ENCODE measurements around the gene BTBD6. TPM values are rescaled to one million over a fixed set of nuclear protein-coding genes. Genes with fewer than 3 reads are reported as not detected.

The BTBD6 gene
- total and polyA plus RNA-seq, 10 donors, result 19.1 to 31.4 (median 25.5) TPM

- no peaks in the 10 kb centered on the region for H3K9me3 ChIP-seq
- intact Hi-C loops (cut with DNase I; ENCODE audit: low total_unique reads), result no loop called here
- H3K4me1 ChIP-seq, result peaks cover 16 to 44% (median 29%) of the 10 kb centered on the region in 6 donors
- no peaks in the 10 kb centered on the region for H3K27me3 ChIP-seq (replicated peaks in 1 of 7)
- H3K4me3 ChIP-seq, result peak overlapping the region; percentile 55 to 96 (median 80)
- peak overlapping the region; percentile 90 to 99 (median 95) for H3K27ac ChIP-seq
- no peak for DNase-seq
- H3K36me3 ChIP-seq, result no peaks in the 10 kb centered on the region
- TF ChIP-seq POLR2AphosphoS5 (IDR thresholded peaks at IDR 0.05) (no peak), CTCF (IDR thresholded peaks at IDR 0.05 in 8 of 11, conservative IDR thresholded peaks at IDR 0.05 in 3 of 11) (no peak), POLR2A (IDR thresholded peaks at IDR 0.05) (no peak)
- WGBS, 5 donors, result 5 to 17% (median 8%) methylated on average over 17 to 54 of the region's 54 CpGs
Observed at GRCh38 chr14:105299654-105300541, 51.6 kb downstream of the BTBD6 start.

Other genes starting within 250 kb of the BTBD6 start
- gene CDCA4, start 227.4 kb upstream of the BTBD6 start, total RNA-seq, result 10 to 100 TPM in 2 of 7 donors, 1 to 10 TPM in 5; 6.5 to 15.1 (median 8.7) TPM
- 10 to 100 TPM in 1 of 3 donors, 1 to 10 TPM in 2; 5.8 to 10.5 (median 8.5) TPM for gene CDCA4, start 227.4 kb upstream of the BTBD6 start, polyA plus RNA-seq
- gene GPR132, start 183.1 kb upstream of the BTBD6 start, total RNA-seq, result 10 to 100 TPM; 17.5 to 33.7 (median 23.1) TPM
- gene GPR132, start 183.1 kb upstream of the BTBD6 start, polyA plus RNA-seq, result 1 to 10 TPM; 5.0 to 9.0 (median 5.8) TPM
- gene JAG2, start 79.8 kb upstream of the BTBD6 start, total RNA-seq, result 10 to 100 TPM in 1 of 7 donors, 1 to 10 TPM in 6; 3.0 to 10.8 (median 6.0) TPM
- gene JAG2, start 79.8 kb upstream of the BTBD6 start, polyA plus RNA-seq, result 10 to 100 TPM in 1 of 3 donors, 1 to 10 TPM in 2; 6.1 to 14.3 (median 6.6) TPM
- gene NUDT14, start 67.2 kb upstream of the BTBD6 start, total RNA-seq, result 10 to 100 TPM; 10.1 to 31.1 (median 25.3) TPM
- gene NUDT14, start 67.2 kb upstream of the BTBD6 start, polyA plus RNA-seq, result 10 to 100 TPM; 17.7 to 25.4 (median 17.7) TPM
- gene BRF1, start 52.5 kb downstream of the BTBD6 start, total RNA-seq, result 10 to 100 TPM; 37.7 to 71.2 (median 54.8) TPM
- 10 to 100 TPM; 16.2 to 31.5 (median 23.8) TPM for gene BRF1, start 52.5 kb downstream of the BTBD6 start, polyA plus RNA-seq
- gene PACS2, start 66.2 kb downstream of the BTBD6 start, total RNA-seq, result 100 to 1,000 TPM in 4 of 7 donors, 10 to 100 TPM in 3; 69.8 to 148 (median 104) TPM
- gene PACS2, start 66.2 kb downstream of the BTBD6 start, polyA plus RNA-seq, result 100 to 1,000 TPM in 1 of 3 donors, 10 to 100 TPM in 2; 32.2 to 101 (median 72.4) TPM
- 1 to 10 TPM in 5 of 7 donors, under 1 TPM in 2; 0.33 to 5.3 (median 1.8) TPM for gene TEX22, start 150.0 kb downstream of the BTBD6 start, total RNA-seq
- gene TEX22, start 150.0 kb downstream of the BTBD6 start, polyA plus RNA-seq, result under 1 TPM; 0.33 to 0.59 (median 0.54) TPM
- gene MTA1, start 171.3 kb downstream of the BTBD6 start, total RNA-seq, result 100 to 1,000 TPM in 3 of 7 donors, 10 to 100 TPM in 4; 63.7 to 128 (median 82.6) TPM
- gene MTA1, start 171.3 kb downstream of the BTBD6 start, polyA plus RNA-seq, result 10 to 100 TPM; 33.0 to 83.1 (median 52.6) TPM
- gene CRIP2, start 226.3 kb downstream of the BTBD6 start, total RNA-seq, result 100 to 1,000 TPM in 4 of 7 donors, 10 to 100 TPM in 3; 68.6 to 138 (median 100) TPM
- gene CRIP2, start 226.3 kb downstream of the BTBD6 start, polyA plus RNA-seq, result 100 to 1,000 TPM in 2 of 3 donors, 10 to 100 TPM in 1; 97.7 to 181 (median 123) TPM
- 10 to 100 TPM; 20.5 to 82.8 (median 62.8) TPM for gene CRIP1, start 238.4 kb downstream of the BTBD6 start, total RNA-seq
- 100 to 1,000 TPM; 163 to 349 (median 192) TPM for gene CRIP1, start 238.4 kb downstream of the BTBD6 start, polyA plus RNA-seq
- gene TEDC1, start 242.7 kb downstream of the BTBD6 start, total RNA-seq, result 10 to 100 TPM in 4 of 7 donors, 1 to 10 TPM in 3; 5.3 to 17.7 (median 10.8) TPM
- gene TEDC1, start 242.7 kb downstream of the BTBD6 start, polyA plus RNA-seq, result 10 to 100 TPM; 18.4 to 31.5 (median 27.1) TPM